Superior temporal gyrus (tissue), 1 donor: ENCODE measurements around the gene ABCC11.
"Not testable (repeated sequence)": the region's sequence is repeated elsewhere in the genome, so short reads cannot be mapped to it uniquely, and the experiment has no call there.

ENCODE experiments used
- DNase-seq: peaks from one replicate; pipeline ENCODE4 v3.0.0-alpha.2; 2016; ENCODE audit errors: extremely low spot score

ABCC11 gene

GRCh38 chr16:48203974-48204824 is 43.1 kb downstream of the ABCC11 start:
- DNase-seq, result no peak

GRCh38 chr16:48201515-48202201 is 45.7 kb downstream of the ABCC11 start:
- no peak for DNase-seq

- no peak for DNase-seq
Observed at GRCh38 chr16:48197294-48197693, 50.0 kb downstream of the ABCC11 start.

GRCh38 chr16:48194828-48195556 is 52.3 kb downstream of the ABCC11 start:
- no peak for DNase-seq

GRCh38 chr16:48193846-48194245 is 53.5 kb downstream of the ABCC11 start:
- DNase-seq, result no peak

GRCh38 chr16:48188449-48189102 is 58.8 kb downstream of the ABCC11 start:
- DNase-seq, result no peak

GRCh38 chr16:48187779-48188178 is 59.6 kb downstream of the ABCC11 start:
- DNase-seq, result no peak

GRCh38 chr16:48184681-48185080 is 62.7 kb downstream of the ABCC11 start:
- DNase-seq, result no peak

- no peak for DNase-seq
Observed at GRCh38 chr16:48182979-48183537, 64.3 kb downstream of the ABCC11 start.

- not testable (repeated sequence) for DNase-seq
Observed at GRCh38 chr16:48181746-48182520, 65.4 kb downstream of the ABCC11 start.

- DNase-seq, result no peak
Observed at GRCh38 chr16:48180868-48181480, 66.4 kb downstream of the ABCC11 start.

GRCh38 chr16:48176635-48177408 is 70.5 kb downstream of the ABCC11 start:
- DNase-seq, result no peak

GRCh38 chr16:48173889-48174288 is 73.5 kb downstream of the ABCC11 start:
- DNase-seq, result no peak

GRCh38 chr16:48172682-48173081 is 74.7 kb downstream of the ABCC11 start:
- no peak for DNase-seq

- no peak for DNase-seq
Observed at GRCh38 chr16:48169896-48170295, 77.4 kb downstream of the ABCC11 start.

- DNase-seq, result no peak
Observed at GRCh38 chr16:48168075-48168474, 79.3 kb downstream of the ABCC11 start.

- DNase-seq, result not testable (repeated sequence)
Observed at GRCh38 chr16:48166617-48167016, 80.7 kb downstream of the ABCC11 start.

- DNase-seq, result no peak
Observed at GRCh38 chr16:48165961-48166578, 81.3 kb downstream of the ABCC11 start.
